Measurements from ENCODE around the gene LRP4. TPM values are rescaled to one million over a fixed set of nuclear protein-coding genes. Genes with fewer than 3 reads are reported as not detected.

The LRP4 gene
- total RNA-seq, 3 donors from 2014 or later: 5.2 to 7.5 (median 6.4) TPM

DNA sequence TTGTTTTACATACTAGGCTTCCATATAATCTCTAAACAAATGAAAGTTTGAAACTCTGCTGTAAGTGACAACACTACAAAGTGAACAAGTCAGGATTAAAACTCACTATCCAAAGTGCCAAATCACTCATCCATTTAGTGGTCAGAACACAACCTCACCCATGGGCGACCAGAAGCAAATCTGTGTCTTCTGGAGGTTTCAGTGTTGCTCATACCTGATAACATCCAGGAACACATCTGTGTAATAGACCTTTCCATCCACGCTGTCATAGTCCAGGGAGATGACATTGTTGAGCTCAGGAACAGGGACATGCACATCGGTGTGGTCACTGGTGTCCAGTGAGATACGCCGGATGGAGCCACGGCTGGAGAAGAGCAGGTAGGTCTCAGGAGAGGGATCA is 43.8 kb downstream of the LRP4 start:
- intact Hi-C loops (cut with DNase I; ENCODE audit: low total_unique reads): no loop called here

DNA sequence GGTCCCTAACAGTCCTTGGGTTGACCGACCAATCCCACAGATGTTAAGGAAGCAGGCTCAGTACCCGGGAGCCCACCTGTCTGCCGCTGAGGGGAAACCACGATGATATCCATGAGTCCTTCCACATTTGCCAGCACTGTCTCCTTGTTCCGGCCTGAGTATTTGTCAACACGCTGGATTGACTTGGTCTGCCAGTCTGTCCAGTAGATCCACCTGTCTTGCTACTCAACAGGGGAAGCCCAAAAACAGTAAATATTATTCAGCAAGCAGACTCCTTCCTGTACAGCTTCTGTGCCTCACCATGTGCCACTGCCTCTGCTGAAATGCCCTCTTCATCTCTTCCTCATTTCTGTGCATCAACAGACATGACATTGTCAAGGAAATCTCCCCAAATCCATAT is 49.4 kb downstream of the LRP4 start:
- intact Hi-C loops (cut with DNase I; ENCODE audit: low total_unique reads): no loop called here

More for the DNA sequence above, 43.8 kb downstream of the LRP4 start:
- no peak for DNase-seq (ENCODE audit: low spot score in 2 of 2)
- no peak for TF ChIP-seq POLR2A (IDR thresholded peaks at IDR 0.05)
- no peak for TF ChIP-seq POLR2AphosphoS5 (IDR thresholded peaks at IDR 0.05)
- TF ChIP-seq, protein P1, sequence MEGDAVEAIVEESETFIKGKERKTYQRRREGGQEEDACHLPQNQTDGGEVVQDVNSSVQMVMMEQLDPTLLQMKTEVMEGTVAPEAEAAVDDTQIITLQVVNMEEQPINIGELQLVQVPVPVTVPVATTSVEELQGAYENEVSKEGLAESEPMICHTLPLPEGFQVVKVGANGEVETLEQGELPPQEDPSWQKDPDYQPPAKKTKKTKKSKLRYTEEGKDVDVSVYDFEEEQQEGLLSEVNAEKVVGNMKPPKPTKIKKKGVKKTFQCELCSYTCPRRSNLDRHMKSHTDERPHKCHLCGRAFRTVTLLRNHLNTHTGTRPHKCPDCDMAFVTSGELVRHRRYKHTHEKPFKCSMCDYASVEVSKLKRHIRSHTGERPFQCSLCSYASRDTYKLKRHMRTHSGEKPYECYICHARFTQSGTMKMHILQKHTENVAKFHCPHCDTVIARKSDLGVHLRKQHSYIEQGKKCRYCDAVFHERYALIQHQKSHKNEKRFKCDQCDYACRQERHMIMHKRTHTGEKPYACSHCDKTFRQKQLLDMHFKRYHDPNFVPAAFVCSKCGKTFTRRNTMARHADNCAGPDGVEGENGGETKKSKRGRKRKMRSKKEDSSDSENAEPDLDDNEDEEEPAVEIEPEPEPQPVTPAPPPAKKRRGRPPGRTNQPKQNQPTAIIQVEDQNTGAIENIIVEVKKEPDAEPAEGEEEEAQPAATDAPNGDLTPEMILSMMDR (IDR thresholded peaks at IDR 0.05): no peak
- Histone ChIP-seq H3K27me3 (no peaks in the 10 kb centered on the region), H3K27ac (no peak overlapping the region), H3K4me3 (no peak overlapping the region), H3K4me1 (no peaks in the 10 kb centered on the region), H3K36me3 (no peaks in the 10 kb centered on the region), H3K9me3 (no peaks in the 10 kb centered on the region)

DNA sequence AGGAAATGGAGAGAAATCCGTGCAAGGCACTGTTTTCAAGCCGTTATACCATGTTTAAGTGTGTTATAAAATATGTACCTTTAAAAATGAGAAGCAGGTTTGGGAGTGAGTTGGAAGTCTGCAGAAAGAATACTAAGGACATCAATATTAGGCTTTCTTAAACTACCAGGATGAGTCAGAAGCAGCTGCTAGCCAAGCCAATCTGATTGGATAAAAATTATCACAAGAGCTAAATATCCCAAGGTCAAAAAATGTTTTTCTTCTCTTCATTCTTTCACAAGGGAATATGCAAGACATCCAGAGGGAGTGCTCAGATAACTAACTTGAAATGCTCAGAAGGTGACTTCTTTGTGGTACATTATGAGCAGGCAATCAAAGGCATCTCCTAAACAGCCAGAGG is 53.0 kb downstream of the LRP4 start:
- no peaks in the 10 kb centered on the region for H3K27me3 ChIP-seq
- DNase-seq (ENCODE audit: low spot score in 2 of 2): no peak
- H3K4me1 ChIP-seq: no peaks in the 10 kb centered on the region
- H3K27ac ChIP-seq: no peak overlapping the region
- no peak overlapping the region for H3K4me3 ChIP-seq
- H3K36me3 ChIP-seq: peaks cover 6% of the 10 kb centered on the region
- intact Hi-C loops (cut with DNase I; ENCODE audit: low total_unique reads): no loop called here
- H3K9me3 ChIP-seq: no peaks in the 10 kb centered on the region
- TF ChIP-seq, protein P1 (IDR thresholded peaks at IDR 0.05): no peak
- TF ChIP-seq POLR2A (IDR thresholded peaks at IDR 0.05) (no peak), POLR2AphosphoS5 (IDR thresholded peaks at IDR 0.05) (no peak)

More for the DNA sequence above, 49.4 kb downstream of the LRP4 start:
- peaks cover 5% of the 10 kb centered on the region for H3K36me3 ChIP-seq
- H3K4me3 ChIP-seq: no peak overlapping the region
- H3K27me3 ChIP-seq: no peaks in the 10 kb centered on the region
- H3K4me1 ChIP-seq: no peaks in the 10 kb centered on the region
- no peak for TF ChIP-seq POLR2AphosphoS5 (IDR thresholded peaks at IDR 0.05)
- TF ChIP-seq POLR2A (IDR thresholded peaks at IDR 0.05): no peak
- TF ChIP-seq, protein P1 (IDR thresholded peaks at IDR 0.05): no peak
- no peaks in the 10 kb centered on the region for H3K9me3 ChIP-seq
- no peak for DNase-seq (ENCODE audit: low spot score in 2 of 2)
- H3K27ac ChIP-seq: no peak overlapping the region

DNA sequence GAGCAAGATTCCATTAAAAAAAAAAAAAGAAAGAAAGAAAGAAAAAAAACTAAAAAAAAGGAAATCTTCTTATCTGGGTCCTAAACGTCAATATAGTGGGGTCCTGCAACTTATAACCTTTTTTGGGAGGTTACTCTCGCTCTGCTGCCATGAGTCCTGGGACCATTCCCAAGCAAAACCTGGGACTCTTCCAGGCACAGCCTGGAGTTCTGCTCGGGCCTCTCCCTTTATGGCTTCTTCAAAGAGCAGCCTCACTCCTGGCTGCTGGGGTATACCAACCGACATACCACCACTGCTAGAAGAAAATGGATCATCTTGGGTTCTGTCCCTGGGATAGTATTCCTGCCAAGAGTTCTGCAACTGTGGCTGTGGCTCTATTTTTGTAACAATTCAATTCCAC is 58.1 kb downstream of the LRP4 start:
- Histone ChIP-seq H3K27ac (no peak overlapping the region), H3K36me3 (peaks cover 6% of the 10 kb centered on the region), H3K9me3 (no peaks in the 10 kb centered on the region), H3K4me3 (no peak overlapping the region), H3K4me1 (no peaks in the 10 kb centered on the region), H3K27me3 (no peaks in the 10 kb centered on the region)
- intact Hi-C loops (cut with DNase I; ENCODE audit: low total_unique reads): no loop called here
- no peak for TF ChIP-seq POLR2A (IDR thresholded peaks at IDR 0.05)
- no peak for TF ChIP-seq POLR2AphosphoS5 (IDR thresholded peaks at IDR 0.05)
- TF ChIP-seq, protein P1 (IDR thresholded peaks at IDR 0.05): no peak
- DNase-seq (ENCODE audit: low spot score in 2 of 2): no peak

DNA sequence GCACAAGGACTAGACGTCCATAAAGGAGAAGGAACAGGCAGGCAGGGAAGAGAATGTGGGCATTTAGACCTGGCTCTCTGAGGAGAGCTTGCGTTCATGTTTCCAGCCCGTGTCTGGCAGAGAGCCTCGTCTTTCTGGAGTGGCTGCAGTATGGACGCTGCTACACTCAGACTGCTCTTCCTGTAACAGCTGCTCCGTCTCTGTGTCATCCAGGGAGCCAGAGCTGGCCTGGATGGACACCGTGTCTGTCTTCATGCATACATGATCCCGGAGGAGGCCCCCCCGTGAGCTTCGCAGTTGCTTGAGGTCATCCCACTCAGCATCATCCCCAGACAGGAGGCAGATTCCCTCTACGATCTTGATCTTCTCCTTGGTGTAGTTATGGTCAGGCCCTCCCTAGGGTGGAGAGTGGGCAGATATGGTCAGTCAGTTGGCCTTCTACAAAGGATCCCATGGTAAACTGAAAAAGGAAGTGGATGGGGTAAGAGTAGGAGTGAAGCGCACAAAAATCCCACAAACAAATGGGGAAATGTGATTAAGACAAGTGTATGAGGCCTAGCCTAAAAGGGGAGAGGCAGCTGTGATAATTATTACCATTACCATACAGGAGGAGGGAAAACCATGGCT is 59.3 kb downstream of the LRP4 start:
- Histone ChIP-seq H3K4me3 (no peak overlapping the region), H3K27ac (no peak overlapping the region), H3K27me3 (no peaks in the 10 kb centered on the region), H3K36me3 (peaks cover 2% of the 10 kb centered on the region), H3K4me1 (no peaks in the 10 kb centered on the region), H3K9me3 (no peaks in the 10 kb centered on the region)
- TF ChIP-seq, protein P1 (IDR thresholded peaks at IDR 0.05): no peak
- TF ChIP-seq POLR2A (IDR thresholded peaks at IDR 0.05): no peak
- no peak for TF ChIP-seq POLR2AphosphoS5 (IDR thresholded peaks at IDR 0.05)
- intact Hi-C loops (cut with DNase I; ENCODE audit: low total_unique reads): no loop called here
- DNase-seq (ENCODE audit: low spot score in 2 of 2): no peak
